ENCODE data around the gene ATPAF1. TPM values are rescaled to one million over a fixed set of nuclear protein-coding genes. Genes with fewer than 3 reads are reported as not detected.
"Not testable (repeated sequence)": the region's sequence is repeated elsewhere in the genome, so short reads cannot be mapped to it uniquely, and the experiment has no call there.

Gene ATPAF1
- total and polyA plus RNA-seq, 10 of the 15 experiments (the other 5 are each of a cell fraction or from before 2014, with no cell fraction given), result 15.2 to 93.5 (median 48.4) TPM

DNA sequence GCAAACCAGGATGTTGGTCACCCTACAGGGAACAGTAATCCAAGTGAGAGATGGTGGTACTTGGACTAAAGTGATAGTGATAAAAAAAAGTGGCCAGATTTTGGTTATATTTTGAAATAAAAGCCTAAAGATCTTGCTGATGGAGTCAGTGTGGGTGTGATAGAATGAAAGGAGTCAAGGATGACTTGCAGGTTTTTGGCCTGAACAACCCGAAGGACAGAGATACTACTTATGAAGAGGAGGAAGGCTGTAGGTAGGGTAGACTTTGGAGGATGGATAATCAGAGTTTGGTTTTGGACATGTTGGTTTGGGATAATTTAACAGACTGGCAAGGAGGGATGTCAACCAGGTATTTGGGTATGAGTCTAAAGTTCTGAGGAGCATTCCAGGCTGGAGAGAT lies 2.0 kb upstream of the ATPAF1 start:
- H3K4me2 ChIP-seq (ENCODE audit: control insufficient read depth, insufficient read depth), result no peak overlapping the region
- no TSS peak for BruUV-seq (replicated peaks)
- no peaks in the 10 kb centered on the region for H3K27me3 ChIP-seq (replicated peaks in 1 of 2; ENCODE audit: control insufficient read depth in 2 of 2, insufficient read depth in 2 of 2, low read length in 1 of 2)
- SMC1A ChIA-PET (ENCODE audit: uncharacterized antibody, unreplicated experiment), result no interaction called here
- no peaks in the 10 kb centered on the region for H3K9me3 ChIP-seq (replicated peaks; ENCODE audit: control insufficient read depth, insufficient read depth, low read length)
- DNase-seq (ENCODE audit: low read depth, low spot score) (no peak), FAIRE-seq (no peak), ATAC-seq (no peak)
- no peaks in the 10 kb centered on the region for H4K20me1 ChIP-seq (ENCODE audit: control insufficient read depth, insufficient read depth)
- CTCF ChIA-PET, result no interaction called here
- in situ Hi-C loops (cut with MboI), result no loop called here
- POLR2A ChIA-PET, result no interaction called here
- peaks cover 13% of the 10 kb centered on the region for H3K4me1 ChIP-seq (ENCODE audit: control insufficient read depth, insufficient read depth, low read length)
- H3K36me3 ChIP-seq (ENCODE audit: control insufficient read depth in 2 of 2, insufficient read depth in 2 of 2, low read length in 1 of 2), result peaks cover 0 to 4% of the 10 kb centered on the region in 2 experiments; a peak in 3 of 4 replicates
- WGBS (ENCODE audit: insufficient coverage, insufficient replicate concordance, low lambda C conversion rate, missing lambda C conversion rate), result 100% methylated on average over 1 of the region's 1 CpG
- no peak overlapping the region for H3K4me3 ChIP-seq
- H3K27ac ChIP-seq (ENCODE audit: control insufficient read depth, insufficient read depth), result no peak overlapping the region
- peaks cover 17% of the 10 kb centered on the region for H3K79me2 ChIP-seq (ENCODE audit: control insufficient read depth, insufficient read depth, low read length)
- intact Hi-C loops (cut with micrococcal nuclease; ENCODE audit: unreplicated experiment), result no loop called here
- no peak overlapping the region for H3K9ac ChIP-seq (ENCODE audit: control insufficient read depth, insufficient read depth, low read length)
- no peak for TF ChIP-seq POLR2AphosphoS5 (IDR thresholded peaks at IDR 0.05; ENCODE audit: low read length)
- RAD21 ChIA-PET (ENCODE audit: unreplicated experiment), result no interaction called here
- H2AFZ ChIP-seq (ENCODE audit: control insufficient read depth, low read depth, low read length), result no peak overlapping the region

DNA sequence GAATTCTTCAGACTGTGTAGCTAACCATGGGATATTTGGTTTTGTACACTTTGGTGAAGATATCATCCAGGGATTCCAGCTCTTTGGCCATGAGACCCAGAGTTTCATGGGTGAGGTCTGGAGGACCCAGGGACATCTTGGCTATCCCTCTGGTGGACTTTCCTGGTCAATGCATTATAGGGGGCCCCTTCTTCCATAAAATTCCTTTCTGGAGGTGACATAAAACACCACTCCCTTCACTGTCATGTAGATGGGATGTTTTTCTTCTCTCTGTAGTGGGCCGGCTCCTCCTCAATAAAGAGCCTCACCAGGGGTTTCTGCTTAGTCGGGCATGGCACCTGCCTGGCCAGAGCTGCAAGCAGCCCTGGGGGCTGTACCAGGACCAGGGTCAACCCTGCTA lies 2.2 kb downstream of the ATPAF1 start:
- DNase-seq (ENCODE audit: low read depth, low spot score) (no peak), FAIRE-seq (no peak), ATAC-seq (no peak)
- no peak overlapping the region for H3K4me2 ChIP-seq (ENCODE audit: control insufficient read depth, insufficient read depth)
- no peaks in the 10 kb centered on the region for H4K20me1 ChIP-seq (ENCODE audit: control insufficient read depth, insufficient read depth)
- H3K9ac ChIP-seq (ENCODE audit: control insufficient read depth, insufficient read depth, low read length), result no peak overlapping the region
- CTCF ChIA-PET, result interaction anchor here (0.6 to 1.2 kb wide), 2 partner anchors 8 to 10 kb away, joined by 3 read pairs; no protein-coding TSS in a partner anchor
- no peak overlapping the region for H2AFZ ChIP-seq (ENCODE audit: control insufficient read depth, low read depth, low read length)
- no peaks in the 10 kb centered on the region for H3K9me3 ChIP-seq (replicated peaks; ENCODE audit: control insufficient read depth, insufficient read depth, low read length)
- in situ Hi-C loops (cut with MboI) (no loop called here), intact Hi-C loops (cut with micrococcal nuclease; ENCODE audit: unreplicated experiment) (loop anchor here (5.0 kb wide), 2 partner anchors 49 to 64 kb away; partner anchors contain the start of genes MKNK1 and MOB3C)
- RAD21 ChIA-PET (ENCODE audit: unreplicated experiment), result no interaction called here
- POLR2A ChIA-PET, result interaction anchor here (0.9 to 1.2 kb wide), 3 partner anchors 8 to 50 kb away, joined by 3 to 4 read pairs (median 4); partner anchors contain the start of gene MOB3C
- H3K79me2 ChIP-seq (ENCODE audit: control insufficient read depth, insufficient read depth, low read length), result peaks cover 17% of the 10 kb centered on the region
- H3K36me3 ChIP-seq (ENCODE audit: control insufficient read depth in 2 of 2, insufficient read depth in 2 of 2, low read length in 1 of 2), result peaks cover 0 to 2% of the 10 kb centered on the region in 2 experiments; a peak in 2 of 4 replicates
- no TSS peak for BruUV-seq (replicated peaks)
- no peaks in the 10 kb centered on the region for H3K27me3 ChIP-seq (replicated peaks in 1 of 2; ENCODE audit: control insufficient read depth in 2 of 2, insufficient read depth in 2 of 2, low read length in 1 of 2)
- no peak overlapping the region for H3K27ac ChIP-seq (ENCODE audit: control insufficient read depth, insufficient read depth)
- TF ChIP-seq CHD4 (IDR thresholded peaks at IDR 0.05) (no peak), HDAC2 (IDR thresholded peaks at IDR 0.05) (no peak), HDGF (IDR thresholded peaks at IDR 0.05) (no peak), YBX1 (IDR thresholded peaks at IDR 0.05) (no peak), SMAD1 (IDR thresholded peaks at IDR 0.05; ENCODE audit: low read depth, partially characterized antibody) (no peak), SUZ12 (IDR thresholded peaks at IDR 0.05; ENCODE audit: unreplicated experiment) (no peak), ATF7 (IDR thresholded peaks at IDR 0.05; ENCODE audit: low read depth) (no peak)
- TF ChIP-seq, protein P1, sequence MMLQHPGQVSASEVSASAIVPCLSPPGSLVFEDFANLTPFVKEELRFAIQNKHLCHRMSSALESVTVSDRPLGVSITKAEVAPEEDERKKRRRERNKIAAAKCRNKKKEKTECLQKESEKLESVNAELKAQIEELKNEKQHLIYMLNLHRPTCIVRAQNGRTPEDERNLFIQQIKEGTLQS (IDR thresholded peaks at IDR 0.05; ENCODE audit: borderline replicate concordance, extremely low read depth, low read depth, low read length), result no peak
- WGBS (ENCODE audit: insufficient coverage, insufficient replicate concordance, low lambda C conversion rate, missing lambda C conversion rate), result 100% methylated on average over 2 of the region's 2 CpGs
- H3K4me3 ChIP-seq, result no peak overlapping the region
- SMC1A ChIA-PET (ENCODE audit: uncharacterized antibody, unreplicated experiment), result interaction anchor here (1.0 to 1.4 kb wide), 3 partner anchors 13 to 63 kb away, joined by 3 read pairs; no protein-coding TSS in a partner anchor
- H3K4me1 ChIP-seq (ENCODE audit: control insufficient read depth, insufficient read depth, low read length), result peaks cover 13% of the 10 kb centered on the region

DNA sequence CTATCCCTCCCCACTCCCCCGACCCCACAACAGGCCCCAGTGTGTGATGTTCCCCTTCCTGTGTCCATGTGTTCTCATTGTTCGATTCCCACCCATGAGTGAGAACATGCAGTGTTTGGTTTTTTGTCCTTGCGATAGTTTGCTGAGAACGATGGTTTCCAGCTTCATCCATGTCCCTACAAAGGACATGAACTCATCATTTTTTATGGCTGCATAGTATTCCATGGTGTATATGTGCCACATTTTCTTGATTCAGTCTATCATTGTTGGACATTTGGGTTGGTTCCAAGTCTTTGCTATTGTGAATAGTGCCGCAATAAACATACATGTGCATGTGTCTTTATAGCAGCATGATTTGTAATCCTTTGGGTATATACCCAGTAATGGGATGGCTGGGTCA lies 5.2 kb downstream of the ATPAF1 start:
- Histone ChIP-seq H3K4me1 (ENCODE audit: control insufficient read depth, insufficient read depth, low read length) (peaks cover 29% of the 10 kb centered on the region), H3K79me2 (ENCODE audit: control insufficient read depth, insufficient read depth, low read length) (peaks cover 14% of the 10 kb centered on the region)
- in situ Hi-C loops (cut with MboI); BruUV-seq (replicated peaks); ATAC-seq; H3K36me3 ChIP-seq (ENCODE audit: control insufficient read depth in 2 of 2, insufficient read depth in 2 of 2, low read length in 1 of 2); CTCF ChIA-PET; FAIRE-seq; H3K27me3 ChIP-seq (replicated peaks in 1 of 2; ENCODE audit: control insufficient read depth in 2 of 2, insufficient read depth in 2 of 2, low read length in 1 of 2); H3K4me2 ChIP-seq (ENCODE audit: control insufficient read depth, insufficient read depth); RAD21 ChIA-PET (ENCODE audit: unreplicated experiment); intact Hi-C loops (cut with micrococcal nuclease; ENCODE audit: unreplicated experiment); DNase-seq (ENCODE audit: low read depth, low spot score); POLR2A ChIA-PET; H3K9ac ChIP-seq (ENCODE audit: control insufficient read depth, insufficient read depth, low read length); H2AFZ ChIP-seq (ENCODE audit: control insufficient read depth, low read depth, low read length); H3K27ac ChIP-seq (ENCODE audit: control insufficient read depth, insufficient read depth); H3K4me3 ChIP-seq; H3K9me3 ChIP-seq (replicated peaks; ENCODE audit: control insufficient read depth, insufficient read depth, low read length); H4K20me1 ChIP-seq (ENCODE audit: control insufficient read depth, insufficient read depth): not testable (repeated sequence)
- 89% methylated on average over 5 of the region's 5 CpGs for WGBS (ENCODE audit: insufficient coverage, insufficient replicate concordance, low lambda C conversion rate, missing lambda C conversion rate)
- SMC1A ChIA-PET (ENCODE audit: uncharacterized antibody, unreplicated experiment), result interaction anchor here (1.4 kb wide), 1 partner anchor 13 kb away, joined by 4 read pairs; no protein-coding TSS in a partner anchor
